Gastrocnemius medialis (tissue), 4 donors: Measurements from ENCODE around the gene HIP1R. TPM values are rescaled to one million over a fixed set of nuclear protein-coding genes. Genes with fewer than 3 reads are reported as not detected.

ENCODE experiments used
- ATAC-seq, 2 donors: fragments of 150-250 bp; one replicate each; pipeline ENCODE4 v1.9.1; 2016
- DNase-seq, 2 donors: peaks; one replicate each; pipeline ENCODE4 v3.0.0-alpha.2; 2019
- H3K27ac ChIP-seq, 4 donors: fragments of 200-600 bp; sonication (generic); 1 replicate in 1 of 4; 2 replicates in 3 of 4; pipeline ENCODE4 v1.5.1; 2016 to 2018; ENCODE audit warnings: mild to moderate bottlenecking in 2 of 4, moderate library complexity in 1 of 4
- H3K27me3 ChIP-seq, 3 donors: fragments of 200-600 bp; sonication (generic) in 2 of 3; 1 replicate in 1 of 3; 2 replicates in 2 of 3; pipeline versions ENCODE4 v1.5.1 to v1.6.0; 2016 to 2019; ENCODE audit warnings: mild to moderate bottlenecking in 1 of 3, moderate library complexity in 1 of 3
- H3K36me3 ChIP-seq, 2 donors: fragments of 200-600 bp; sonication (generic) in 1 of 2; one replicate each; pipeline ENCODE4 v1.5.1; 2017 to 2018
- H3K4me1 ChIP-seq, 2 donors: fragments of 200-600 bp; sonication (generic) in 1 of 2; one replicate each; pipeline ENCODE4 v1.5.1; 2016 to 2017; ENCODE audit warnings: mild to moderate bottlenecking in 2 of 2
- H3K4me3 ChIP-seq, 4 donors: fragments of 200-600 bp; sonication (generic) in 3 of 4; 1 replicate in 1 of 4; 2 replicates in 3 of 4; pipeline ENCODE4 v1.5.1; 2016 to 2019; ENCODE audit warnings: mild to moderate bottlenecking in 2 of 4
- H3K9me3 ChIP-seq, 3 donors: fragments of 200-600 bp; sonication (generic) in 2 of 3; 1 replicate in 1 of 3; 2 replicates in 2 of 3; pipeline ENCODE4 v1.5.1; 2016 to 2019
- CTCF ChIP-seq, 5 experiments: fragments of 450-650 bp in 3 of 5; fragments of 200-600 bp in 2 of 5; sonication (generic) in 2 of 5; IDR thresholded peaks in 4 of 5; conservative IDR thresholded peaks in 1 of 5; 1 replicate in 4 of 5; 2 replicates in 1 of 5; pipeline ENCODE4 v1.5.1; 2016 to 2019; ENCODE audit warnings: antibody characterized with exemption in 5 of 5, mild to moderate bottlenecking in 3 of 5, moderate library complexity in 3 of 5
- POLR2A ChIP-seq, 2 donors: fragments of 450-650 bp; IDR thresholded peaks; one replicate each; pipeline ENCODE4 v1.6.1; 2017; ENCODE audit warnings: antibody characterized with exemption in 2 of 2, mild to moderate bottlenecking in 2 of 2, moderate library complexity in 2 of 2
- in situ Hi-C, 4 donors: fragments of 200-750 bp; cut with MboI; loops; one replicate each; pipeline versions ENCODE4 v1.15.0 to v1.8.0; 2017; ENCODE audit warnings: low sequenced_read_pairs in 4 of 4
- intact Hi-C: fragments of 100-400 bp; cut with DNase I; formaldehyde crosslinking; loops from one replicate; pipeline ENCODE4 v1.15.1; 2023; ENCODE audit warnings: low total_unique reads
- total RNA-seq, 4 donors: library from RNA; depleted of rRNA; stranded (reverse); fragments of >200 nt; gene quantifications; one replicate each; pipeline versions ENCODE4 v1.1.0 to v1.2.3, GENCODE V29; 2016

The HIP1R gene
- total RNA-seq, 4 donors from 2014 or later: 9.3 to 14.8 (median 14.5) TPM

GRCh38 chr12:122862110-122862634 lies 26.9 kb downstream of the HIP1R start:
- intact Hi-C loops (no loop called here), in situ Hi-C loops (loop anchor here in 1 of 4 donors (5.0 kb wide), 1 partner anchor 90 kb away; no protein-coding TSS in a partner anchor)
- peaks cover 0 to 4% of the 10 kb centered on the region in 2 donors for H3K36me3 ChIP-seq
- DNase-seq (no peak), ATAC-seq (no peak)
- no peaks in the 10 kb centered on the region for H3K27me3 ChIP-seq
- no peaks in the 10 kb centered on the region for H3K9me3 ChIP-seq
- H3K27ac ChIP-seq: peak overlapping the region in 3 of 4 donors; percentile 3 to 45 (median 27)
- H3K4me3 ChIP-seq: no peak overlapping the region
- peaks cover 14 to 15% of the 10 kb centered on the region in 2 donors for H3K4me1 ChIP-seq
- TF ChIP-seq POLR2A (IDR thresholded peaks at IDR 0.05): no peak
- no peak for TF ChIP-seq CTCF (IDR thresholded peaks at IDR 0.05 in 4 of 5, conservative IDR thresholded peaks at IDR 0.05 in 1 of 5)

GRCh38 chr12:122862872-122863701 lies 27.8 kb downstream of the HIP1R start:
- H3K27ac ChIP-seq: peak overlapping the region in 3 of 4 donors; percentile 29 to 44 (median 37)
- no peaks in the 10 kb centered on the region for H3K27me3 ChIP-seq
- no peak overlapping the region for H3K4me3 ChIP-seq
- intact Hi-C loops: no loop called here
- H3K9me3 ChIP-seq: no peaks in the 10 kb centered on the region
- peaks cover 0 to 4% of the 10 kb centered on the region in 2 donors for H3K36me3 ChIP-seq
- ATAC-seq (no peak), DNase-seq (no peak)
- TF ChIP-seq CTCF (IDR thresholded peaks at IDR 0.05 in 4 of 5, conservative IDR thresholded peaks at IDR 0.05 in 1 of 5): no peak
- no peak for TF ChIP-seq POLR2A (IDR thresholded peaks at IDR 0.05)
- H3K4me1 ChIP-seq: peaks cover 16 to 20% of the 10 kb centered on the region in 2 donors
- in situ Hi-C loops: loop anchor here in 1 of 4 donors (5.0 kb wide), 1 partner anchor 89 kb away; no protein-coding TSS in a partner anchor

- Histone ChIP-seq H3K4me3 (no peak overlapping the region), H3K36me3 (peaks cover 0 to 4% of the 10 kb centered on the region in 2 donors), H3K27ac (no peak overlapping the region), H3K4me1 (peaks cover 22 to 37% of the 10 kb centered on the region in 2 donors), H3K27me3 (no peaks in the 10 kb centered on the region), H3K9me3 (no peaks in the 10 kb centered on the region)
- ATAC-seq (no peak), DNase-seq (no peak)
- TF ChIP-seq CTCF (IDR thresholded peaks at IDR 0.05 in 4 of 5, conservative IDR thresholded peaks at IDR 0.05 in 1 of 5) (no peak), POLR2A (IDR thresholded peaks at IDR 0.05) (no peak)
- in situ Hi-C loops: loop anchor here in 1 of 4 donors (5.0 kb wide), 1 partner anchor 87 kb away; no protein-coding TSS in a partner anchor
- intact Hi-C loops: no loop called here
These were observed 29.6 kb downstream of the HIP1R start for GRCh38 chr12:122864894-122865253.

- intact Hi-C loops (no loop called here), in situ Hi-C loops (no loop called here)
These were observed 30.3 kb downstream of the HIP1R start for GRCh38 chr12:122865268-122866231.

More at GRCh38 chr12:122865268-122866231, 30.3 kb downstream of the HIP1R start:
- no peak overlapping the region for H3K4me3 ChIP-seq
- no peak for ATAC-seq
- no peaks in the 10 kb centered on the region for H3K27me3 ChIP-seq
- no peaks in the 10 kb centered on the region for H3K9me3 ChIP-seq
- peaks cover 24 to 44% of the 10 kb centered on the region in 2 donors for H3K4me1 ChIP-seq
- no peak for DNase-seq
- H3K36me3 ChIP-seq: peaks cover 0 to 4% of the 10 kb centered on the region in 2 donors
- TF ChIP-seq CTCF (IDR thresholded peaks at IDR 0.05 in 4 of 5, conservative IDR thresholded peaks at IDR 0.05 in 1 of 5): peak in 2 of 5 experiments; percentile 20 to 29
- no peak for TF ChIP-seq POLR2A (IDR thresholded peaks at IDR 0.05)
- H3K27ac ChIP-seq: no peak overlapping the region
